GM23338 (cell line): ENCODE results near the gene GLTP. TPM values are rescaled to one million over a fixed set of nuclear protein-coding genes. Genes with fewer than 3 reads are reported as not detected.

Experiments used
- ATAC-seq: fragments of 200-7000 bp; cut with Tn5 transposase; 3 replicates; pipeline ENCODE4 v1.9.1; 2020
- DNase-seq: peaks from one replicate; pipeline ENCODE4 v3.0.0-alpha.2; 2015; ENCODE audit warnings: low spot score
- H2AFZ ChIP-seq: fragments of 200-600 bp; sonication (generic); 2 replicates; pipeline ENCODE4 v1.8.0; 2016; ENCODE audit warnings: antibody characterized with exemption, mild to moderate bottlenecking, moderate library complexity
- H3F3A ChIP-seq: fragments of 200-600 bp; sonication (generic); replicated peaks from 2 replicates; pipeline ENCODE4 v1.8.0; 2017; ENCODE audit warnings: antibody characterized with exemption, mixed run types, low read depth
- H3K27ac ChIP-seq: fragments of 200-600 bp; sonication (generic); 2 replicates; pipeline ENCODE4 v1.6.1; 2016; ENCODE audit warnings: low read depth
- H3K27me3 ChIP-seq: fragments of 200-600 bp; sonication (generic); 2 replicates; pipeline ENCODE4 v1.8.0; 2016; ENCODE audit warnings: mild to moderate bottlenecking, mixed run types, moderate library complexity; ENCODE audit not compliant: insufficient read depth
- H3K36me3 ChIP-seq: fragments of 200-600 bp; sonication (generic); 2 replicates; pipeline ENCODE4 v1.8.0; 2016; ENCODE audit warnings: mild to moderate bottlenecking; ENCODE audit not compliant: insufficient read depth
- H3K4me1 ChIP-seq: fragments of 200-600 bp; sonication (generic); 2 replicates; pipeline ENCODE4 v1.8.0; 2016; ENCODE audit warnings: mild to moderate bottlenecking, moderate library complexity; ENCODE audit not compliant: insufficient read depth
- H3K4me2 ChIP-seq: fragments of 200-600 bp; sonication (generic); 2 replicates; pipeline ENCODE4 v1.7.1; 2017; ENCODE audit warnings: mixed run types
- H3K4me3 ChIP-seq: fragments of 200-600 bp; sonication (generic); 2 replicates; pipeline ENCODE4 v1.6.1; 2016; ENCODE audit warnings: mixed run types
- H3K79me2 ChIP-seq: fragments of 200-600 bp; sonication (generic); replicated peaks from 2 replicates; pipeline ENCODE4 v1.8.0; 2017; ENCODE audit warnings: mild to moderate bottlenecking; ENCODE audit not compliant: insufficient read depth
- H3K9me2 ChIP-seq: fragments of 200-600 bp; sonication (generic); 2 replicates; pipeline ENCODE4 v1.8.0; 2017; ENCODE audit not compliant: insufficient read depth
- H4K20me1 ChIP-seq: fragments of 200-600 bp; sonication (generic); replicated peaks from 2 replicates; pipeline ENCODE4 v1.8.0; 2017; ENCODE audit warnings: mild to moderate bottlenecking; ENCODE audit not compliant: insufficient read depth
- H3K27ac Mint-ChIP-seq: 2 replicates; pipeline ENCODE4 v1.8.0; 2020; ENCODE audit warnings: inconsistent platforms, mild to moderate bottlenecking, moderate library complexity, mixed read lengths
- H3K27me3 Mint-ChIP-seq: 3 replicates; pipeline ENCODE4 v1.8.0; 2022; ENCODE audit warnings: low read depth, mild to moderate bottlenecking, moderate library complexity, mixed read lengths, inconsistent platforms; ENCODE audit not compliant: insufficient read depth, poor library complexity
- H3K36me3 Mint-ChIP-seq: 3 replicates; pipeline ENCODE4 v1.8.0; 2021; ENCODE audit warnings: low read depth, mild to moderate bottlenecking, inconsistent platforms, moderate library complexity, mixed read lengths
- H3K4me1 Mint-ChIP-seq: 3 replicates; pipeline ENCODE4 v1.8.0; 2020; ENCODE audit warnings: mild to moderate bottlenecking, inconsistent platforms, mixed read lengths
- H3K4me3 Mint-ChIP-seq: 3 replicates; pipeline ENCODE4 v1.8.0; 2021; ENCODE audit warnings: moderate library complexity, mild to moderate bottlenecking, inconsistent platforms, mixed read lengths
- H3K9me3 Mint-ChIP-seq: 3 replicates; pipeline ENCODE4 v1.8.0; 2020; ENCODE audit warnings: moderate library complexity, mild to moderate bottlenecking, inconsistent platforms, mixed read lengths
- CREB1 ChIP-seq: fragments of 250-450 bp; sonication (Bioruptor Pico); IDR thresholded peaks from 2 replicates; pipeline ENCODE4 v1.5.0; 2020; ENCODE audit warnings: low read depth, mild to moderate bottlenecking, moderate library complexity
- EZH2 ChIP-seq: fragments of 200-600 bp; sonication (generic); IDR thresholded peaks from one replicate; pipeline ENCODE4 v1.8.0; 2017; ENCODE audit warnings: antibody characterized with exemption, mild to moderate bottlenecking, low read depth; ENCODE audit not compliant: unreplicated experiment
- JUNB ChIP-seq: IDR thresholded peaks from one replicate; pipeline ENCODE4 v1.6.1; 2016; ENCODE audit warnings: antibody characterized with exemption; ENCODE audit not compliant: unreplicated experiment
- POLR2AphosphoS5 ChIP-seq: IDR thresholded peaks from 2 replicates; pipeline ENCODE4 v1.6.1; 2016; ENCODE audit warnings: antibody characterized with exemption, low read depth
- STAT1 ChIP-seq: IDR thresholded peaks from one replicate; pipeline ENCODE4 v1.6.1; 2016; ENCODE audit warnings: antibody characterized with exemption; ENCODE audit not compliant: unreplicated experiment
- ZNF331 ChIP-seq: fragments of 250-450 bp; sonication (Bioruptor Pico); IDR thresholded peaks from 2 replicates; pipeline ENCODE4 v1.5.0; 2020; ENCODE audit warnings: low read depth, mild to moderate bottlenecking, moderate library complexity
- polyA plus RNA-seq: library from polyadenylated mRNA; unstranded; fragments of >200 nt; fragmentation: Nextera tagmentation; extraction: Ambion mirVana; gene quantifications from 2 replicates; pipeline ENCODE4 v1.2.1, GENCODE V29; 2016
- total RNA-seq: library from RNA; depleted of rRNA; stranded (reverse); fragments of >200 nt; shearing (Covaris generic); gene quantifications from 2 replicates; pipeline ENCODE4 v1.2.3, GENCODE V29; 2014
- TF ChIP-seq, protein P1 (sequence below): IDR thresholded peaks from one replicate; pipeline ENCODE4 v1.6.1; 2018; ENCODE audit warnings: antibody characterized with exemption; ENCODE audit not compliant: unreplicated experiment
- TF ChIP-seq, protein P2 (sequence below), 2 experiments: fragments of 200-600 bp in 1 of 2; sonication (generic) in 1 of 2; conservative IDR thresholded peaks; 2 replicates each; pipeline versions ENCODE4 v1.5.1 to v1.6.1; 2016 to 2017; ENCODE audit warnings: antibody characterized with exemption in 2 of 2, low read depth in 2 of 2, mild to moderate bottlenecking in 2 of 2, moderate library complexity in 1 of 2
- TF ChIP-seq, protein P3 (sequence below): fragments of 250-450 bp; sonication (Bioruptor Pico); IDR thresholded peaks from 2 replicates; pipeline ENCODE4 v1.5.0; 2020; ENCODE audit warnings: mild to moderate bottlenecking, moderate library complexity

GLTP gene
- total and polyA plus RNA-seq, 2 experiments from 2014 or later = 26.5 to 30.2 TPM

DNA sequence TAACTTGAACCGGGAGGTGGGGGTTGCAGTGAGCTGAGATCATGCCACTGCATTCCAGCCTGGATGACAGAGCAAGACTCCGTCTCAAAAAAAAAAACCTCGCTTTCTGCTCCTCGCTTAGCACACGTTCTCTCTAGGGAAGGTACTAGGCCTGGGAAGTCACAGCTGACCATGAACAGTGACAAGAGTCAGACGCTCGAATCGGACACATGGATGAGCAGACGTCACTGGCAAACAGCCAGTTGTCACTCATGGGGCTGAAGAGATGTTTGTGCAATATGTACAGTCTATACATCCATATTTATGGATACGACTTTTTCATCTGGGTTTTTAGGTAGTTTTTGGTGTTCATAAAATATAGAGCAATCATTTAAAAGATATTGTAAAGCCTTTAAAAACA is 39.1 kb upstream of the GLTP start (continued):
- TF ChIP-seq CREB1 (no peak), ZNF331 (CRISPR knock-in tag) (no peak), POLR2AphosphoS5 (no peak)
- TF ChIP-seq, protein P1, sequence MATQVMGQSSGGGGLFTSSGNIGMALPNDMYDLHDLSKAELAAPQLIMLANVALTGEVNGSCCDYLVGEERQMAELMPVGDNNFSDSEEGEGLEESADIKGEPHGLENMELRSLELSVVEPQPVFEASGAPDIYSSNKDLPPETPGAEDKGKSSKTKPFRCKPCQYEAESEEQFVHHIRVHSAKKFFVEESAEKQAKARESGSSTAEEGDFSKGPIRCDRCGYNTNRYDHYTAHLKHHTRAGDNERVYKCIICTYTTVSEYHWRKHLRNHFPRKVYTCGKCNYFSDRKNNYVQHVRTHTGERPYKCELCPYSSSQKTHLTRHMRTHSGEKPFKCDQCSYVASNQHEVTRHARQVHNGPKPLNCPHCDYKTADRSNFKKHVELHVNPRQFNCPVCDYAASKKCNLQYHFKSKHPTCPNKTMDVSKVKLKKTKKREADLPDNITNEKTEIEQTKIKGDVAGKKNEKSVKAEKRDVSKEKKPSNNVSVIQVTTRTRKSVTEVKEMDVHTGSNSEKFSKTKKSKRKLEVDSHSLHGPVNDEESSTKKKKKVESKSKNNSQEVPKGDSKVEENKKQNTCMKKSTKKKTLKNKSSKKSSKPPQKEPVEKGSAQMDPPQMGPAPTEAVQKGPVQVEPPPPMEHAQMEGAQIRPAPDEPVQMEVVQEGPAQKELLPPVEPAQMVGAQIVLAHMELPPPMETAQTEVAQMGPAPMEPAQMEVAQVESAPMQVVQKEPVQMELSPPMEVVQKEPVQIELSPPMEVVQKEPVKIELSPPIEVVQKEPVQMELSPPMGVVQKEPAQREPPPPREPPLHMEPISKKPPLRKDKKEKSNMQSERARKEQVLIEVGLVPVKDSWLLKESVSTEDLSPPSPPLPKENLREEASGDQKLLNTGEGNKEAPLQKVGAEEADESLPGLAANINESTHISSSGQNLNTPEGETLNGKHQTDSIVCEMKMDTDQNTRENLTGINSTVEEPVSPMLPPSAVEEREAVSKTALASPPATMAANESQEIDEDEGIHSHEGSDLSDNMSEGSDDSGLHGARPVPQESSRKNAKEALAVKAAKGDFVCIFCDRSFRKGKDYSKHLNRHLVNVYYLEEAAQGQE = no peak
- TF ChIP-seq, protein P2, sequence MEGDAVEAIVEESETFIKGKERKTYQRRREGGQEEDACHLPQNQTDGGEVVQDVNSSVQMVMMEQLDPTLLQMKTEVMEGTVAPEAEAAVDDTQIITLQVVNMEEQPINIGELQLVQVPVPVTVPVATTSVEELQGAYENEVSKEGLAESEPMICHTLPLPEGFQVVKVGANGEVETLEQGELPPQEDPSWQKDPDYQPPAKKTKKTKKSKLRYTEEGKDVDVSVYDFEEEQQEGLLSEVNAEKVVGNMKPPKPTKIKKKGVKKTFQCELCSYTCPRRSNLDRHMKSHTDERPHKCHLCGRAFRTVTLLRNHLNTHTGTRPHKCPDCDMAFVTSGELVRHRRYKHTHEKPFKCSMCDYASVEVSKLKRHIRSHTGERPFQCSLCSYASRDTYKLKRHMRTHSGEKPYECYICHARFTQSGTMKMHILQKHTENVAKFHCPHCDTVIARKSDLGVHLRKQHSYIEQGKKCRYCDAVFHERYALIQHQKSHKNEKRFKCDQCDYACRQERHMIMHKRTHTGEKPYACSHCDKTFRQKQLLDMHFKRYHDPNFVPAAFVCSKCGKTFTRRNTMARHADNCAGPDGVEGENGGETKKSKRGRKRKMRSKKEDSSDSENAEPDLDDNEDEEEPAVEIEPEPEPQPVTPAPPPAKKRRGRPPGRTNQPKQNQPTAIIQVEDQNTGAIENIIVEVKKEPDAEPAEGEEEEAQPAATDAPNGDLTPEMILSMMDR (conservative IDR thresholded peaks at IDR 0.05; ENCODE audit: low read depth in 2 of 2) = no peak

DNA sequence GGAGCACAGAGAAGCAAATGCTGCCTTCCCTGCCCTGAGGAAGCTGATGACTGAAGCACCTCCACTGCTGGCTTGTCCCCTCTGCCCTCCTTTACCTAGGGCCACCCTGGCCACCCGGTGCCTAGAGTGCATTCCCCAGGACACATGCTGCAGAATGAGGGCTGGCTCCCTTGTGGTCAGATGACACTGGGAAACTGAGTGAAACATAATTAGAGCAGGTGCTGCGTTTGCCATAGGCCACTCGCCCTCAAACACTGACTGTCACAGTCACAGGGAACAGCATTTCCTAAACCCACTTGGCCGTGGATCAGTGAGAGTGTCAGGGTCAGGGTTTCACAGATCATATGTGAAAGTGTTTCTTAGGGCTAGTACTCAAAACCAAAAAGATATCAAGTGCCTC is 35.7 kb upstream of the GLTP start:
- H3K4me3 ChIP-seq = no peak overlapping the region
- TF ChIP-seq POLR2AphosphoS5 = no peak
- TF ChIP-seq, protein P2 (conservative IDR thresholded peaks at IDR 0.05; ENCODE audit: low read depth in 2 of 2) = no peak
- no peak for TF ChIP-seq JUNB
- TF ChIP-seq EZH2 = no peak
- TF ChIP-seq, protein P3, sequence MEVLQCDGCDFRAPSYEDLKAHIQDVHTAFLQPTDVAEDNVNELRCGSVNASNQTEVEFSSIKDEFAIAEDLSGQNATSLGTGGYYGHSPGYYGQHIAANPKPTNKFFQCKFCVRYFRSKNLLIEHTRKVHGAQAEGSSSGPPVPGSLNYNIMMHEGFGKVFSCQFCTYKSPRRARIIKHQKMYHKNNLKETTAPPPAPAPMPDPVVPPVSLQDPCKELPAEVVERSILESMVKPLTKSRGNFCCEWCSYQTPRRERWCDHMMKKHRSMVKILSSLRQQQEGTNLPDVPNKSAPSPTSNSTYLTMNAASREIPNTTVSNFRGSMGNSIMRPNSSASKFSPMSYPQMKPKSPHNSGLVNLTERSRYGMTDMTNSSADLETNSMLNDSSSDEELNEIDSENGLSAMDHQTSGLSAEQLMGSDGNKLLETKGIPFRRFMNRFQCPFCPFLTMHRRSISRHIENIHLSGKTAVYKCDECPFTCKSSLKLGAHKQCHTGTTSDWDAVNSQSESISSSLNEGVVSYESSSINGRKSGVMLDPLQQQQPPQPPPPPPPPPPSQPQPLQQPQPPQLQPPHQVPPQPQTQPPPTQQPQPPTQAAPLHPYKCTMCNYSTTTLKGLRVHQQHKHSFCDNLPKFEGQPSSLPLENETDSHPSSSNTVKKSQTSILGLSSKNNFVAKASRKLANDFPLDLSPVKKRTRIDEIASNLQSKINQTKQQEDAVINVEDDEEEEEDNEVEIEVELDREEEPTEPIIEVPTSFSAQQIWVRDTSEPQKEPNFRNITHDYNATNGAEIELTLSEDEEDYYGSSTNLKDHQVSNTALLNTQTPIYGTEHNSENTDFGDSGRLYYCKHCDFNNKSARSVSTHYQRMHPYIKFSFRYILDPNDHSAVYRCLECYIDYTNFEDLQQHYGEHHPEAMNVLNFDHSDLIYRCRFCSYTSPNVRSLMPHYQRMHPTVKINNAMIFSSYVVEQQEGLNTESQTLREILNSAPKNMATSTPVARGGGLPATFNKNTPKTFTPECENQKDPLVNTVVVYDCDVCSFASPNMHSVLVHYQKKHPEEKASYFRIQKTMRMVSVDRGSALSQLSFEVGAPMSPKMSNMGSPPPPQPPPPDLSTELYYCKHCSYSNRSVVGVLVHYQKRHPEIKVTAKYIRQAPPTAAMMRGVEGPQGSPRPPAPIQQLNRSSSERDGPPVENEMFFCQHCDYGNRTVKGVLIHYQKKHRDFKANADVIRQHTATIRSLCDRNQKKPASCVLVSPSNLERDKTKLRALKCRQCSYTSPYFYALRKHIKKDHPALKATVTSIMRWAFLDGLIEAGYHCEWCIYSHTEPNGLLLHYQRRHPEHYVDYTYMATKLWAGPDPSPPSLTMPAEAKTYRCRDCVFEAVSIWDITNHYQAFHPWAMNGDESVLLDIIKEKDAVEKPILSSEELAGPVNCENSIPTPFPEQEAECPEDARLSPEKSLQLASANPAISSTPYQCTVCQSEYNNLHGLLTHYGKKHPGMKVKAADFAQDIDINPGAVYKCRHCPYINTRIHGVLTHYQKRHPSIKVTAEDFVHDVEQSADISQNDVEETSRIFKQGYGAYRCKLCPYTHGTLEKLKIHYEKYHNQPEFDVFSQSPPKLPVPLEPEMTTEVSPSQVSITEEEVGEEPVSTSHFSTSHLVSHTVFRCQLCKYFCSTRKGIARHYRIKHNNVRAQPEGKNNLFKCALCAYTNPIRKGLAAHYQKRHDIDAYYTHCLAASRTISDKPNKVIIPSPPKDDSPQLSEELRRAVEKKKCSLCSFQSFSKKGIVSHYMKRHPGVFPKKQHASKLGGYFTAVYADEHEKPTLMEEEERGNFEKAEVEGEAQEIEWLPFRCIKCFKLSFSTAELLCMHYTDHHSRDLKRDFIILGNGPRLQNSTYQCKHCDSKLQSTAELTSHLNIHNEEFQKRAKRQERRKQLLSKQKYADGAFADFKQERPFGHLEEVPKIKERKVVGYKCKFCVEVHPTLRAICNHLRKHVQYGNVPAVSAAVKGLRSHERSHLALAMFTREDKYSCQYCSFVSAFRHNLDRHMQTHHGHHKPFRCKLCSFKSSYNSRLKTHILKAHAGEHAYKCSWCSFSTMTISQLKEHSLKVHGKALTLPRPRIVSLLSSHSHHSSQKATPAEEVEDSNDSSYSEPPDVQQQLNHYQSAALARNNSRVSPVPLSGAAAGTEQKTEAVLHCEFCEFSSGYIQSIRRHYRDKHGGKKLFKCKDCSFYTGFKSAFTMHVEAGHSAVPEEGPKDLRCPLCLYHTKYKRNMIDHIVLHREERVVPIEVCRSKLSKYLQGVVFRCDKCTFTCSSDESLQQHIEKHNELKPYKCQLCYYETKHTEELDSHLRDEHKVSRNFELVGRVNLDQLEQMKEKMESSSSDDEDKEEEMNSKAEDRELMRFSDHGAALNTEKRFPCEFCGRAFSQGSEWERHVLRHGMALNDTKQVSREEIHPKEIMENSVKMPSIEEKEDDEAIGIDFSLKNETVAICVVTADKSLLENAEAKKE = no peak
- TF ChIP-seq STAT1 = no peak

More for the DNA sequence above, 35.7 kb upstream of the GLTP start:
- ATAC-seq = no peak
- no peaks in the 10 kb centered on the region for H3K36me3 ChIP-seq
- H3F3A ChIP-seq = 0 out of 2 replicates have a peak, but pooled peaks cover 3% of the 10 kb centered on the region
- H3K4me2 ChIP-seq = no peak overlapping the region
- H3K79me2 ChIP-seq = no peaks in the 10 kb centered on the region
- no peaks in the 10 kb centered on the region for H4K20me1 ChIP-seq
- H2AFZ ChIP-seq = no peak overlapping the region
- Mint-ChIP-seq H3K4me1 (peaks cover 5% of the 10 kb centered on the region; the same call in 2 of the 3 replicates), H3K27me3 (peaks cover 4% of the 10 kb centered on the region), H3K4me3 (no peak overlapping the region), H3K27ac (no peak overlapping the region), H3K9me3 (peaks cover 7% of the 10 kb centered on the region; the same call in 1 of the 3 replicates), H3K36me3 (peaks cover 51% of the 10 kb centered on the region)
- DNase-seq = no peak
- no peaks in the 10 kb centered on the region for H3K4me1 ChIP-seq
- H3K9me2 ChIP-seq = no peaks in the 10 kb centered on the region
- no peak overlapping the region for H3K27ac ChIP-seq
- H3K27me3 ChIP-seq = no peaks in the 10 kb centered on the region
